ENCODE measurements around the gene CHML. TPM values are rescaled to one million over a fixed set of nuclear protein-coding genes. Genes with fewer than 3 reads are reported as not detected.

CHML gene
- total and polyA plus RNA-seq, 10 of the 15 experiments (the other 5 are each of a cell fraction or from before 2014, with no cell fraction given): 2.0 to 15.5 (median 6.0) TPM

DNA sequence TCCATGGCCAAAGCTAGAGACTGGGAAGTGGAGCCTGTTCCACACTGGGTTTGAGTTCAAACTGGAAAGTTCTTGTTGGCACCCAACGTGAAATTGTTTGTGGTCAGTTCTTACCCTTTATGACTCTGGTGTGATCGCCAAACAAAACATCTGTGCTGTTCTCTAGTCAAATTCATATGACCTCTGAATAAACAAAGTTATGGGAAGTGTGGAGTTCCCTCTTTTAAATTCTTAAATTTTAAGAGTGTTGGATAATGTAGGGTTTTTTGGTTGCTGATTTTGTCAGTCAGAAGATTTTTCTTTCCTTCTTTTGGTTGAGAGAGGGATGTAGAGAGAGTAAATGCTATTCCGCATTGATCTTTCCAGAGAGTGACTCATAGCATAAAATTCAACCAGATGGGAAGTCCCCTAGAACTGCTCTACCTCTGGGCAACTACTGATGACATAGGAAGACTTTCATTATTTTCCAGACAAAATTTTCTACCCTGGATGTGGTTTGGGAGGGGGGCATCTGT lies 36.4 kb downstream of the CHML start:
- no peak overlapping the region for H2AFZ ChIP-seq (ENCODE audit: control insufficient read depth, low read depth, low read length)
- ChIA-PET CTCF (interaction anchor here (0.7 kb wide), 1 partner anchor 218 kb away, joined by 3 read pairs; no protein-coding TSS in a partner anchor), RAD21 (ENCODE audit: unreplicated experiment) (no interaction called here), SMC1A (ENCODE audit: uncharacterized antibody, unreplicated experiment) (no interaction called here), POLR2A (no interaction called here)
- H3K4me1 ChIP-seq (ENCODE audit: control insufficient read depth, insufficient read depth, low read length): peaks cover 9% of the 10 kb centered on the region; the same call in 1 of the 2 replicates
- no peak overlapping the region for H3K4me2 ChIP-seq (ENCODE audit: control insufficient read depth, insufficient read depth)
- H3K9ac ChIP-seq (ENCODE audit: control insufficient read depth, insufficient read depth, low read length): no peak overlapping the region
- intact Hi-C loops (cut with micrococcal nuclease; ENCODE audit: unreplicated experiment) (no loop called here), in situ Hi-C loops (cut with MboI) (no loop called here)
- no peak overlapping the region for H3K4me3 ChIP-seq
- no peaks in the 10 kb centered on the region for H3K27me3 ChIP-seq (replicated peaks in 1 of 2; ENCODE audit: control insufficient read depth in 2 of 2, insufficient read depth in 2 of 2, low read length in 1 of 2)
- 90% methylated on average over 3 of the region's 3 CpGs for WGBS (ENCODE audit: insufficient coverage, insufficient replicate concordance, low lambda C conversion rate, missing lambda C conversion rate)
- no peaks in the 10 kb centered on the region for H4K20me1 ChIP-seq (ENCODE audit: control insufficient read depth, insufficient read depth)
- no peak overlapping the region for H3K27ac ChIP-seq (ENCODE audit: control insufficient read depth, insufficient read depth)
- DNase-seq (ENCODE audit: low read depth, low spot score): no peak
- TF ChIP-seq BHLHE40 (IDR thresholded peaks at IDR 0.05; ENCODE audit: borderline replicate concordance in 1 of 2, low read depth in 2 of 2, low read length in 1 of 2) (no peak), ZNF384 (IDR thresholded peaks at IDR 0.05; ENCODE audit: borderline replicate concordance, low read depth, low read length) (no peak), POLR2AphosphoS2 (IDR thresholded peaks at IDR 0.05; ENCODE audit: low read depth, low read length) (no peak), YBX1 (IDR thresholded peaks at IDR 0.05) (no peak), CHD4 (IDR thresholded peaks at IDR 0.05) (no peak), HCFC1 (IDR thresholded peaks at IDR 0.05; ENCODE audit: low read length) (no peak), CREM (IDR thresholded peaks at IDR 0.05; ENCODE audit: low read depth) (no peak), PAX8 (IDR thresholded peaks at IDR 0.05) (no peak), RAD51 (IDR thresholded peaks at IDR 0.05) (no peak)
- TF ChIP-seq, protein P1, sequence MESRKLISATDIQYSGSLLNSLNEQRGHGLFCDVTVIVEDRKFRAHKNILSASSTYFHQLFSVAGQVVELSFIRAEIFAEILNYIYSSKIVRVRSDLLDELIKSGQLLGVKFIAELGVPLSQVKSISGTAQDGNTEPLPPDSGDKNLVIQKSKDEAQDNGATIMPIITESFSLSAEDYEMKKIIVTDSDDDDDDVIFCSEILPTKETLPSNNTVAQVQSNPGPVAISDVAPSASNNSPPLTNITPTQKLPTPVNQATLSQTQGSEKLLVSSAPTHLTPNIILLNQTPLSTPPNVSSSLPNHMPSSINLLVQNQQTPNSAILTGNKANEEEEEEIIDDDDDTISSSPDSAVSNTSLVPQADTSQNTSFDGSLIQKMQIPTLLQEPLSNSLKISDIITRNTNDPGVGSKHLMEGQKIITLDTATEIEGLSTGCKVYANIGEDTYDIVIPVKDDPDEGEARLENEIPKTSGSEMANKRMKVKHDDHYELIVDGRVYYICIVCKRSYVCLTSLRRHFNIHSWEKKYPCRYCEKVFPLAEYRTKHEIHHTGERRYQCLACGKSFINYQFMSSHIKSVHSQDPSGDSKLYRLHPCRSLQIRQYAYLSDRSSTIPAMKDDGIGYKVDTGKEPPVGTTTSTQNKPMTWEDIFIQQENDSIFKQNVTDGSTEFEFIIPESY (IDR thresholded peaks at IDR 0.05): no peak
- TF ChIP-seq, protein P2, sequence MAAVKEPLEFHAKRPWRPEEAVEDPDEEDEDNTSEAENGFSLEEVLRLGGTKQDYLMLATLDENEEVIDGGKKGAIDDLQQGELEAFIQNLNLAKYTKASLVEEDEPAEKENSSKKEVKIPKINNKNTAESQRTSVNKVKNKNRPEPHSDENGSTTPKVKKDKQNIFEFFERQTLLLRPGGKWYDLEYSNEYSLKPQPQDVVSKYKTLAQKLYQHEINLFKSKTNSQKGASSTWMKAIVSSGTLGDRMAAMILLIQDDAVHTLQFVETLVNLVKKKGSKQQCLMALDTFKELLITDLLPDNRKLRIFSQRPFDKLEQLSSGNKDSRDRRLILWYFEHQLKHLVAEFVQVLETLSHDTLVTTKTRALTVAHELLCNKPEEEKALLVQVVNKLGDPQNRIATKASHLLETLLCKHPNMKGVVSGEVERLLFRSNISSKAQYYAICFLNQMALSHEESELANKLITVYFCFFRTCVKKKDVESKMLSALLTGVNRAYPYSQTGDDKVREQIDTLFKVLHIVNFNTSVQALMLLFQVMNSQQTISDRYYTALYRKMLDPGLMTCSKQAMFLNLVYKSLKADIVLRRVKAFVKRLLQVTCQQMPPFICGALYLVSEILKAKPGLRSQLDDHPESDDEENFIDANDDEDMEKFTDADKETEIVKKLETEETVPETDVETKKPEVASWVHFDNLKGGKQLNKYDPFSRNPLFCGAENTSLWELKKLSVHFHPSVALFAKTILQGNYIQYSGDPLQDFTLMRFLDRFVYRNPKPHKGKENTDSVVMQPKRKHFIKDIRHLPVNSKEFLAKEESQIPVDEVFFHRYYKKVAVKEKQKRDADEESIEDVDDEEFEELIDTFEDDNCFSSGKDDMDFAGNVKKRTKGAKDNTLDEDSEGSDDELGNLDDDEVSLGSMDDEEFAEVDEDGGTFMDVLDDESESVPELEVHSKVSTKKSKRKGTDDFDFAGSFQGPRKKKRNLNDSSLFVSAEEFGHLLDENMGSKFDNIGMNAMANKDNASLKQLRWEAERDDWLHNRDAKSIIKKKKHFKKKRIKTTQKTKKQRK (IDR thresholded peaks at IDR 0.05; ENCODE audit: low read depth, low read length): no peak
- BruUV-seq (replicated peaks): no TSS peak
- H3K36me3 ChIP-seq (ENCODE audit: control insufficient read depth in 2 of 2, insufficient read depth in 2 of 2, low read length in 1 of 2): no peaks in the 10 kb centered on the region
- H3K9me3 ChIP-seq (replicated peaks; ENCODE audit: control insufficient read depth, insufficient read depth, low read length): no peaks in the 10 kb centered on the region
- FAIRE-seq: no peak
- no peaks in the 10 kb centered on the region for H3K79me2 ChIP-seq (ENCODE audit: control insufficient read depth, insufficient read depth, low read length)
- no peak for ATAC-seq

All from GM12878 (cell line).